GM12864 (cell line): ENCODE results near the gene BAIAP2.

Experiments used
- DNase-seq: peaks from one replicate; pipeline ENCODE4 v3.0.0-alpha.2; 2011; ENCODE audit warnings: low read depth
- H3K4me3 ChIP-seq: 2 replicates; pipeline ENCODE4 v1.5.1; 2011; ENCODE audit warnings: mild to moderate bottlenecking, low read depth, low read length, control low read depth
- CTCF ChIP-seq: IDR thresholded peaks from 2 replicates; pipeline ENCODE4 v1.5.1; 2011; ENCODE audit warnings: low read depth, mild to moderate bottlenecking, moderate library complexity, low read length, control low read depth, inconsistent platforms; ENCODE audit errors: missing control alignments

BAIAP2 gene

GRCh38 chr17:81002409-81003361 is 32.3 kb upstream of the BAIAP2 start:
- no peak for DNase-seq
- no peak for TF ChIP-seq CTCF
- no peak overlapping the region for H3K4me3 ChIP-seq

- H3K4me3 ChIP-seq, result no peak overlapping the region
- DNase-seq, result no peak
- TF ChIP-seq CTCF, result no peak
Observed at GRCh38 chr17:81003711-81004475, 31.1 kb upstream of the BAIAP2 start.

GRCh38 chr17:81006891-81007290 is 28.1 kb upstream of the BAIAP2 start:
- DNase-seq, result no peak
- no peak overlapping the region for H3K4me3 ChIP-seq
- TF ChIP-seq CTCF, result no peak

GRCh38 chr17:81008140-81008539 is 26.8 kb upstream of the BAIAP2 start:
- no peak for DNase-seq
- TF ChIP-seq CTCF, result no peak
- H3K4me3 ChIP-seq, result no peak overlapping the region

- no peak for TF ChIP-seq CTCF
- H3K4me3 ChIP-seq, result no peak overlapping the region
- no peak for DNase-seq
Observed at GRCh38 chr17:81009136-81009535, 25.8 kb upstream of the BAIAP2 start.

- DNase-seq, result no peak
- H3K4me3 ChIP-seq, result no peak overlapping the region
- TF ChIP-seq CTCF, result no peak
Observed at GRCh38 chr17:81010935-81011334, 24.0 kb upstream of the BAIAP2 start.
